Endothelial cell of umbilical vein (primary cell): ENCODE data around the gene RNF112. TPM values are rescaled to one million over a fixed set of nuclear protein-coding genes. Genes with fewer than 3 reads are reported as not detected.

Experiments used
- BruUV-seq: library from RNA; stranded (reverse); fragments of 400-500 nt; replicated peaks from 2 replicates; lab custom pipeline; 2021; lab: Mats Ljungman, UMichigan
- CTCF ChIA-PET: fragments of 300-600, 350-600 bp; sonication (Branson Sonifier 250); formaldehyde crosslinking; loops from one replicate; lab custom pipeline; 2021; ENCODE audit warnings: antibody characterized with exemption, inconsistent platforms; lab: Charles Lee
- POLR2A ChIA-PET: fragments of 300-600, 350-600 bp; sonication (Branson Sonifier 250); formaldehyde crosslinking; loops from one replicate; lab custom pipeline; 2021; ENCODE audit warnings: antibody characterized with exemption, inconsistent platforms; lab: Charles Lee
- DNase-seq: peaks from one replicate; pipeline ENCODE4 v3.0.0-alpha.2; 2011; ENCODE audit warnings: low read depth, low spot score
- FAIRE-seq: peaks from 2 replicates; lab custom pipeline; 2011; peaks lifted over from hg19 to GRCh38; lab: Jason Lieb, UNC
- H2AFZ ChIP-seq: 2 replicates; pipeline ENCODE4 v1.6.0; 2012; ENCODE audit warnings: low read depth, low read length, control low read depth, inconsistent platforms
- H3K27ac ChIP-seq: 2 replicates; pipeline ENCODE4 v1.5.1; 2011; ENCODE audit warnings: low read depth, mild to moderate bottlenecking, control low read depth, low read length, moderate library complexity; ENCODE audit not compliant: insufficient read depth
- H3K27me3 ChIP-seq, 2 experiments: 2 replicates each; pipeline versions ENCODE4 v1.6.0 to v1.6.1; 2011; ENCODE audit warnings: low read length in 2 of 2, mixed read lengths in 1 of 2; ENCODE audit not compliant: control insufficient read depth in 2 of 2, insufficient read depth in 2 of 2
- H3K36me3 ChIP-seq, 2 experiments: 2 replicates in 1 of 2; 3 replicates in 1 of 2; pipeline ENCODE4 v1.5.1; 2011; ENCODE audit warnings: low read length in 2 of 2, mild to moderate bottlenecking in 1 of 2, moderate library complexity in 1 of 2; ENCODE audit not compliant: control insufficient read depth in 2 of 2, insufficient read depth in 2 of 2; ENCODE audit errors: extremely low read depth in 1 of 2
- H3K4me1 ChIP-seq: 3 replicates; pipeline ENCODE4 v1.5.1; 2011; ENCODE audit warnings: mild to moderate bottlenecking, low read length; ENCODE audit not compliant: control insufficient read depth, insufficient read depth; ENCODE audit errors: extremely low read depth
- H3K4me2 ChIP-seq: 2 replicates; pipeline ENCODE4 v1.6.1; 2011; ENCODE audit warnings: low read length, control low read depth, mixed read lengths; ENCODE audit not compliant: insufficient read depth
- H3K4me3 ChIP-seq, 3 experiments: fragments of 200-600 bp in 1 of 3; sonication (generic), shearing (Covaris generic) in 1 of 3; replicated peaks in 1 of 3; 2 replicates each; pipeline ENCODE4 v1.5.1; 2011 to 2016; ENCODE audit warnings: control low read depth in 3 of 3, low read length in 3 of 3, mild to moderate bottlenecking in 2 of 3, inconsistent platforms in 1 of 3, low read depth in 1 of 3, moderate library complexity in 1 of 3; ENCODE audit not compliant: insufficient read depth in 1 of 3
- H3K79me2 ChIP-seq: 2 replicates; pipeline ENCODE4 v1.6.0; 2012; ENCODE audit warnings: low read length, inconsistent platforms; ENCODE audit not compliant: control insufficient read depth, insufficient read depth
- H3K9ac ChIP-seq: replicated peaks from 2 replicates; pipeline ENCODE3; 2011; ENCODE audit warnings: low read length, control low read depth; ENCODE audit not compliant: insufficient read depth; ENCODE audit errors: extremely low read depth
- H3K9me1 ChIP-seq: replicated peaks from 3 replicates; pipeline ENCODE4 v1.6.0; 2011; ENCODE audit warnings: mild to moderate bottlenecking, low read length; ENCODE audit not compliant: control insufficient read depth, insufficient read depth; ENCODE audit errors: extremely low read depth
- H3K9me3 ChIP-seq: replicated peaks from 2 replicates; pipeline ENCODE4 v1.5.1; 2012; ENCODE audit warnings: low read length, inconsistent platforms; ENCODE audit not compliant: control insufficient read depth, insufficient read depth
- H4K20me1 ChIP-seq: replicated peaks from 2 replicates; pipeline ENCODE3; 2011; ENCODE audit warnings: mild to moderate bottlenecking, low read length; ENCODE audit not compliant: control insufficient read depth, insufficient read depth; ENCODE audit errors: extremely low read depth
- CTCF ChIP-seq, 2 donors: IDR thresholded peaks; 1 replicate in 1 of 2; 2 replicates in 1 of 2; pipeline ENCODE4 v1.5.1; 2011; ENCODE audit warnings: low read length in 2 of 2, mild to moderate bottlenecking in 2 of 2, moderate library complexity in 2 of 2, control low read depth in 1 of 2, inconsistent platforms in 1 of 2, low read depth in 1 of 2; ENCODE audit not compliant: insufficient read depth in 1 of 2; ENCODE audit errors: extremely low read depth in 1 of 2
- EZH2 ChIP-seq: IDR thresholded peaks from 2 replicates; pipeline ENCODE4 v1.6.1; 2012; ENCODE audit warnings: borderline replicate concordance, low read depth, mild to moderate bottlenecking, moderate library complexity, low read length, inconsistent platforms; ENCODE audit not compliant: severe bottlenecking
- dilution Hi-C: fragments of 300-500 bp; cut with MboI; formaldehyde crosslinking; loops from one replicate; pipeline ENCODE4 v1.15.0; 2019; ENCODE audit warnings: low sequenced_read_pairs; ENCODE audit not compliant: extremely low pct_ligation_motif_present
- intact Hi-C: fragments of 100-400 bp; cut with micrococcal nuclease; formaldehyde crosslinking; loops from one replicate; pipeline ENCODE4 v1.10.0; 2022
- polyA plus RNA-seq, 4 experiments: library from polyadenylated mRNA; depleted of rRNA in 3 of 4; stranded (reverse) in 3 of 4; unstranded in 1 of 4; fragments of >200 nt; gene quantifications; 2 replicates each; pipeline versions ENCODE4 v1.2.1 to v1.2.3, GENCODE V29; 2011 to 2012; ENCODE audit warnings: missing spikeins in 1 of 4
- total RNA-seq: library from RNA; stranded (reverse); gene quantifications from 2 replicates; pipeline ENCODE4 v1.2.3, GENCODE V29; 2021

Gene RNF112
- total and polyA plus RNA-seq, 2 donors (not counting 3 experiments of a cell fraction or from before 2014, with no cell fraction given), result 0.06 to 0.11 TPM

GRCh38 chr17:19386974-19387920 lies 23.8 kb upstream of the RNF112 start, which contains the start of gene MFAP4:
Gene MFAP4, minus strand, starts transcription at chr17:19387190. Its CDS starts 35 bp downstream, at chr17:19387155.
- H3K36me3 ChIP-seq, result peaks cover 5 to 21% of the 10 kb centered on the region in 2 experiments
- no peak within 1 kb of the TSS for H3K27ac ChIP-seq
- no peaks in the 10 kb centered on the region for H3K4me1 ChIP-seq
- dilution Hi-C loops (no loop called here), intact Hi-C loops (no loop called here)
- H3K9ac ChIP-seq, result no peak within 1 kb of the TSS
- FAIRE-seq (no peak), DNase-seq (no peak)
- H3K4me3 ChIP-seq, result no peak within 1 kb of the TSS
- POLR2A ChIA-PET, result interaction anchor here (1.2 kb wide), 1 partner anchor 9 kb away, joined by 3 read pairs; the partner anchor contains the start of gene MAPK7
- no peaks in the 10 kb centered on the region for H4K20me1 ChIP-seq
- CTCF ChIA-PET, result interaction anchor here (0.7 to 1.1 kb wide), 2 partner anchors 9 kb away, joined by 3 to 4 read pairs; partner anchors contain the start of gene MAPK7
- BruUV-seq, result no TSS peak
- H3K79me2 ChIP-seq, result no peaks in the 10 kb centered on the region
- no peak within 1 kb of the TSS for H3K4me2 ChIP-seq
- H3K27me3 ChIP-seq, result peaks cover 6 to 11% of the 10 kb centered on the region in 2 experiments
- no peaks in the 10 kb centered on the region for H3K9me3 ChIP-seq
- no peaks in the 10 kb centered on the region for H3K9me1 ChIP-seq
- no peak within 1 kb of the TSS for H2AFZ ChIP-seq
- TF ChIP-seq EZH2 (peak; percentile 24), CTCF (IDR thresholded peaks at IDR 0.05; ENCODE audit: extremely low read depth in 1 of 2, insufficient read depth in 1 of 2, low read depth in 1 of 2, low read length in 2 of 2) (no peak)
